Neutrophil (primary cell): ENCODE results near the gene PVALEF.

Experiments used
- H3K27ac ChIP-seq: fragments of 200-600 bp; sonication (generic); 2 replicates; pipeline ENCODE4 v1.5.1; 2016; ENCODE audit warnings: mild to moderate bottlenecking, moderate library complexity
- H3K27me3 ChIP-seq: fragments of 200-600 bp; sonication (generic); 2 replicates; pipeline ENCODE4 v1.6.0; 2016; ENCODE audit warnings: mild to moderate bottlenecking
- H3K36me3 ChIP-seq: fragments of 200-600 bp; sonication (generic); 2 replicates; pipeline ENCODE4 v1.5.1; 2017
- H3K4me1 ChIP-seq, 2 experiments: fragments of 200-600 bp in 1 of 2; sonication (generic) in 1 of 2; 1 replicate in 1 of 2; 2 replicates in 1 of 2; pipeline versions ENCODE4 v1.5.1 to v1.6.1; 2013 to 2016; ENCODE audit warnings: low read depth in 1 of 2, low read length in 1 of 2, mild to moderate bottlenecking in 1 of 2, moderate library complexity in 1 of 2; ENCODE audit not compliant: control insufficient read depth in 1 of 2, insufficient read depth in 1 of 2
- H3K4me3 ChIP-seq, 2 experiments: fragments of 200-600 bp in 1 of 2; sonication (generic) in 1 of 2; 1 replicate in 1 of 2; 2 replicates in 1 of 2; pipeline ENCODE4 v1.5.1; 2013 to 2016; ENCODE audit warnings: low read depth in 1 of 2, low read length in 1 of 2, mild to moderate bottlenecking in 1 of 2, moderate library complexity in 1 of 2
- H3K9me3 ChIP-seq: fragments of 200-600 bp; sonication (generic); 2 replicates; pipeline ENCODE4 v1.5.1; 2016
- TF ChIP-seq, protein P1 (sequence below): fragments of 200-600 bp; sonication (generic); IDR thresholded peaks from 2 replicates; pipeline ENCODE4 v1.5.1; 2016; ENCODE audit warnings: antibody characterized with exemption

The PVALEF gene

DNA sequence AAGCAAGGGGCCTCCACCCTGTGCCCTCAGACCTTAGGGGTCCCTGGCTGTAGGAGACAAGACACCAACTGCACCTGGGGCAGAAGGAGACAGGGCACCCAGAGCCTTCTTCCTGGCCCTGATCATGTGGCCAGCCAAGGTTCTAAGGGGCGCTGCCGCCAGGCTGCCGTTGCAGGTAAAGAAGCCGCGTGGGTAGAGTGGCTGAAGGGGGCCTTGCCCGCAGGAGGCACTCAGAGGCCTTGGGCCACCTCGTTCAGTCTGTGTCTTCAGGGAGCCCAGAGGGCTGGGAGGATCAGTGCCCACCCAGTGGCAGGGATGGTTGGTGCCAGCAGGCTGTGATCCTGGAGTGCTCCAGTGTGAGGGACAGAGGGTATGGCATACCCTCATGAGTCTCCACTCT lies 2.3 kb downstream of the PVALEF start:
- H3K36me3 ChIP-seq = no peaks in the 10 kb centered on the region
- no peak overlapping the region for H3K4me3 ChIP-seq
- H3K27me3 ChIP-seq = peaks cover 54% of the 10 kb centered on the region
- H3K9me3 ChIP-seq = no peaks in the 10 kb centered on the region
- TF ChIP-seq, protein P1, sequence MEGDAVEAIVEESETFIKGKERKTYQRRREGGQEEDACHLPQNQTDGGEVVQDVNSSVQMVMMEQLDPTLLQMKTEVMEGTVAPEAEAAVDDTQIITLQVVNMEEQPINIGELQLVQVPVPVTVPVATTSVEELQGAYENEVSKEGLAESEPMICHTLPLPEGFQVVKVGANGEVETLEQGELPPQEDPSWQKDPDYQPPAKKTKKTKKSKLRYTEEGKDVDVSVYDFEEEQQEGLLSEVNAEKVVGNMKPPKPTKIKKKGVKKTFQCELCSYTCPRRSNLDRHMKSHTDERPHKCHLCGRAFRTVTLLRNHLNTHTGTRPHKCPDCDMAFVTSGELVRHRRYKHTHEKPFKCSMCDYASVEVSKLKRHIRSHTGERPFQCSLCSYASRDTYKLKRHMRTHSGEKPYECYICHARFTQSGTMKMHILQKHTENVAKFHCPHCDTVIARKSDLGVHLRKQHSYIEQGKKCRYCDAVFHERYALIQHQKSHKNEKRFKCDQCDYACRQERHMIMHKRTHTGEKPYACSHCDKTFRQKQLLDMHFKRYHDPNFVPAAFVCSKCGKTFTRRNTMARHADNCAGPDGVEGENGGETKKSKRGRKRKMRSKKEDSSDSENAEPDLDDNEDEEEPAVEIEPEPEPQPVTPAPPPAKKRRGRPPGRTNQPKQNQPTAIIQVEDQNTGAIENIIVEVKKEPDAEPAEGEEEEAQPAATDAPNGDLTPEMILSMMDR = no peak
- H3K4me1 ChIP-seq = peaks cover 4 to 9% of the 10 kb centered on the region in 2 experiments
- H3K27ac ChIP-seq = no peak overlapping the region

DNA sequence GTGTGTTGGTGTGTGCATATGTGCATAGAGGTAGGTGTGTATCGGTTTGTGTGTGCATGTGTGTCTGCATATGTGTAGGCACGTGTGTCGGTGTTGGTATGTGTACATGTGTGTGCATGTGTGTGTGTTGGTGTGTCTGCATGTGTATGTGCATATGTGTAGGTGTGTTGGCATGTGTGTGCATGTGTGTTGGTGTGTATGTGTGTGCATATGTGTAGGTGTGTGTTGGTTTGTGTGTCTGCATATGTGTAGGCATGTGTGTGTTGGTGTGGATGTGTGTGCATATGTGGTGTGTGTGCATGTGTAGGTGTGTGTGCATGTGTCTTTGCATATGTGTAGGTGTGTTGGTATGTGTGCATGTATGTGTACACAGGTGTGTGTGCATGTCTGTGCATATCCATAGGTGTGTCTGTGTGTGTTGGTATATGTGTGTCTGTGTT lies 4.6 kb downstream of the PVALEF start:
- Histone ChIP-seq H3K4me1 (peaks cover 4 to 9% of the 10 kb centered on the region in 2 experiments), H3K36me3 (no peaks in the 10 kb centered on the region), H3K4me3 (no peak overlapping the region), H3K27me3 (peaks cover 34% of the 10 kb centered on the region), H3K27ac (no peak overlapping the region), H3K9me3 (no peaks in the 10 kb centered on the region)
- TF ChIP-seq, protein P1 = no peak

DNA sequence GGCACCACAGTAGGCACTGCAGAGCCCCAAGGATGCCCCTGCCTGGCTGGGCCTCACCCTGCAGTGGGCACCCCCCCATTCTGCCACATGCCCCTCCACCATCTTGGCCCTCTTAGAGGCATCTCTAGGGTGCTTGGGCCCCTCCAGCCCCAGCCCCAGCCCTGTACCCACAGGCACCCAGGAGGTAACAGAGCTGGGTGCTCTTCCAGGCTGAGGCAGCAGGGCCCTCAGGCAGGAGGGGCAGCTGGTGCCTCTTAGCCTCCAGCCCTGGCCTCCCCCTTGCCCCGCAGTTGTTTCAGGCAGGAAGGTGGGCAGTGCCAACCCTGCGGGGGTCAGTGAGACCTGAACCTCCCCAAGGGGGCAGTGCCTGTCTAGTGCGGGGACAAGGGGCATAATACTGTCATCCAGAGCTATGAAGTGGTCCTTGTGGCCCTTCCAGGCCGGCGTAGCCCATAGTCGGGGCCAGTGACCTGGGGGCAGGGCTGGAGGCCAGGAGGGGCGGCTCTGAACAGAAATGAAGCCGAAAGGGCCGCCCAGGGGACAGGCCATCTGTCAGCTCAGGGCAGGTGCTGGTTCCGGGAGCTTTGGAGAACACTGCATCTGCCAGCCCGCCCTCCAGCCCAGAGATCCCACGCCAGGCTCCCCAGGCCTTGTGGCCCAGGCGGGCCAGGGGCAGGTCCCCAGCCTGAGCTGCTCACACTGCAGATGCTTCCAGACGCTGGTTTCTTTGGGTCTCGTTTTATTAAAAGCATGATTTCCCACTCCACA lies 5.6 kb downstream of the PVALEF start:
- Histone ChIP-seq H3K36me3 (no peaks in the 10 kb centered on the region), H3K4me3 (no peak overlapping the region), H3K27me3 (peaks cover 25% of the 10 kb centered on the region), H3K9me3 (no peaks in the 10 kb centered on the region), H3K4me1 (peaks cover 0 to 4% of the 10 kb centered on the region in 2 experiments), H3K27ac (no peak overlapping the region)
- TF ChIP-seq, protein P1 = no peak

DNA sequence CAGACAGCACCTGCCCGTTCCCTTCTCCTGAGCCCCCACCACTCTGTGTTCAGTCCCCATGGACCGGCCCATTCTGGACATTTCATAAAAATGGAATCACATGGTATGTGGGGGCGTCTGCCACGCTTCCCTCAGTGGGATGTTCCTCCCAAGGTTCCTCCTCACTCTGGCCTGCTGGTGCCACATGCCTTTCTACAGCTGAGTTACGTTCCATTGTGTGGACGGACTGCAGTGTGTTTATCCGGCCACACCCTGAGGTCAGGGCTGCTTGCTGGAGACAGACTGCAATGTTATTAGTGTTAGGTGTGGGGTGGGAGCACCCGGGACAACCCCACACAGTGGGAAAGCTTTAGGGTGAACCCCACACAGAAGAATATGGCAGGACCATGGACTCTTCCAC lies 6.6 kb downstream of the PVALEF start:
- TF ChIP-seq, protein P1 = no peak
- Histone ChIP-seq H3K4me3 (no peak overlapping the region), H3K4me1 (no peaks in the 10 kb centered on the region), H3K27me3 (peaks cover 15% of the 10 kb centered on the region), H3K27ac (no peak overlapping the region), H3K9me3 (no peaks in the 10 kb centered on the region), H3K36me3 (no peaks in the 10 kb centered on the region)

DNA sequence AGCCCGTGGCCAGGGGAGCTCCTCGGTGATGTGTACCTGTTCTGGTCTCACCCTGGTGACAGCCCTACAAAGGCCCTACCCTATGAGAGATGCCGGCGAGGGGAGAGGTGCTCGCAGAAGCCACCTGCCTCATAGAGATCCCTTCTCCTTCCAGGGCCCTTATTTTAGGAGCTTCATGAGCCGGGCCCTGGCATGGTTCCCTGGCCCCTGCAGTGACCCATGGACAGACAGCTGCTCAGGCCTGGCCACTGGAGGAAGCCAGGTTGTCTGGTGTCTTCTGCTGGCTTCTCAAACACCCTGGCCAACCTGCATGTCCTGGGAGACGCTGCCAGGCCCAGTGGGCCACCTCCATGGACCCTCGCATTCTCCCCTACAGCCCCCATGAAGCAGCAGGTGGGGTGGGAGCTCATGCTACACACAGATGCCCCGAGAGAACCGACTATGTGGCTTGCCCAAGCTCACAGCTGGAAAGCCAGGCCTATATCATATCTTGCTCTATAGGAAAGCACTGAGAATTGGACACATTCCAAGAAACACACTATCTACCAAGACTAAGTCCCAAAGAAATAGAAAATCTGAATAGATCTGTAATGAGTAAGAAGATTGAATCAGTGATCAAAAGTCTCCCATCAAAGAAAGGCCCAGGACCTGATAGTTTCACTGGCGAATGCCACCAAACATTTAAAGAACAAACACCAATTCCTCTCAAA lies 7.9 kb downstream of the PVALEF start:
- Histone ChIP-seq H3K27me3 (peaks cover 3% of the 10 kb centered on the region), H3K27ac (no peak overlapping the region), H3K4me3 (no peak overlapping the region), H3K9me3 (no peaks in the 10 kb centered on the region), H3K4me1 (no peaks in the 10 kb centered on the region), H3K36me3 (no peaks in the 10 kb centered on the region)
- TF ChIP-seq, protein P1 = no peak
